ENCODE data around the gene C4orf33.

DNA sequence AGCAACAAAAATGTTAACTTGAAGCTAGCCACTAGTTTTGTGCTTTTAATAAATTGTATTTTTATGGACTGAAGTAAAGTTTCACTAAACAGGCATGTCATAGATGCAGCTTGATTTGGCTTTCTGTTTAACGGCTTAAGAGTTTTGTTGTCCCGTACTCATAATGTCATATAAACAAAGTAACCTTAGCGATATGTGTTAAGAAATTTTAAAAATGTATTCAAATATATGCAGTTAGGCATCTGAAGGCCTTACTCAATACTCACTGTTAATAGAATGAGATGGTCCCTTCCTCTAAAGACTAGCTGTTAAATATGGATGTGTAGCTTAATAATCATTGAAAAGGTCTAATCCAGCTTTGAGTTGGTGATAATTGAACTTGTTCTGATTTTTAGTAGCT, 1.6 kb upstream of the C4orf33 start:
- TF ChIP-seq ZNF274 (IDR thresholded peaks at IDR 0.05; ENCODE audit: low read depth, low read length) = no peak
- no peak for TF ChIP-seq YY1 (IDR thresholded peaks at IDR 0.05; ENCODE audit: insufficient read depth, insufficient read length)
